HL-60 (cell line): ENCODE measurements around the gene C6orf52.

Source experiments
- GABPA ChIP-seq: IDR thresholded peaks from 2 replicates; pipeline ENCODE4 v1.6.1; 2012; ENCODE audit warnings: low read depth
- POLR2AphosphoS5 ChIP-seq: IDR thresholded peaks from 2 replicates; pipeline ENCODE4 v1.6.1; 2012; ENCODE audit warnings: low read depth
- SPI1 ChIP-seq: IDR thresholded peaks from 2 replicates; pipeline ENCODE4 v1.6.1; 2012; ENCODE audit warnings: low read depth, mild to moderate bottlenecking, borderline replicate concordance
- TF ChIP-seq, protein P1 (sequence below): IDR thresholded peaks from one replicate; pipeline ENCODE4 v1.5.1; 2011; ENCODE audit warnings: low read length, control low read depth, inconsistent platforms; ENCODE audit not compliant: insufficient read depth
- TF ChIP-seq, protein P2 (sequence below): IDR thresholded peaks from 2 replicates; pipeline ENCODE4 v1.6.1; 2012; ENCODE audit warnings: low read depth; ENCODE audit not compliant: insufficient replicate concordance

DNA sequence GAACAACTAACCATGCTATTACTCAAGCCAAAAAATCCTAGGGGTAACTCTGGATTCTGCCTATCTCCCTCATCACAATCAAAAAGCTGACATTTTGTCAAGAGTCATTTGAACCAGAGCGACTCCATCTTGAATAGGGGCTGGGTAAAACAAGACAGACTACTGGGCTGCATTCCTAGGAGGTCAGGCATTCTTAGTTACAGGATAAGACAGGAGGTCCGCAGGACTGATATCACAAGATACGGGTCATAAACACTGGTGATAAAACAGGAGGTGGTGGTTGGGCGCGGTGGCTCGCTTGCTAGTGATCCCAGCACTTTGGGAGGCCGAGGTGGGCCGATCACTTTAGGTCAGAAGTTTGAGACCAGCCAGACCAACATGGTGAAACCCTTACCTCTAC lies 32.2 kb downstream of the C6orf52 start:
- TF ChIP-seq, protein P1, sequence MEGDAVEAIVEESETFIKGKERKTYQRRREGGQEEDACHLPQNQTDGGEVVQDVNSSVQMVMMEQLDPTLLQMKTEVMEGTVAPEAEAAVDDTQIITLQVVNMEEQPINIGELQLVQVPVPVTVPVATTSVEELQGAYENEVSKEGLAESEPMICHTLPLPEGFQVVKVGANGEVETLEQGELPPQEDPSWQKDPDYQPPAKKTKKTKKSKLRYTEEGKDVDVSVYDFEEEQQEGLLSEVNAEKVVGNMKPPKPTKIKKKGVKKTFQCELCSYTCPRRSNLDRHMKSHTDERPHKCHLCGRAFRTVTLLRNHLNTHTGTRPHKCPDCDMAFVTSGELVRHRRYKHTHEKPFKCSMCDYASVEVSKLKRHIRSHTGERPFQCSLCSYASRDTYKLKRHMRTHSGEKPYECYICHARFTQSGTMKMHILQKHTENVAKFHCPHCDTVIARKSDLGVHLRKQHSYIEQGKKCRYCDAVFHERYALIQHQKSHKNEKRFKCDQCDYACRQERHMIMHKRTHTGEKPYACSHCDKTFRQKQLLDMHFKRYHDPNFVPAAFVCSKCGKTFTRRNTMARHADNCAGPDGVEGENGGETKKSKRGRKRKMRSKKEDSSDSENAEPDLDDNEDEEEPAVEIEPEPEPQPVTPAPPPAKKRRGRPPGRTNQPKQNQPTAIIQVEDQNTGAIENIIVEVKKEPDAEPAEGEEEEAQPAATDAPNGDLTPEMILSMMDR: no peak
- TF ChIP-seq POLR2AphosphoS5 (no peak), GABPA (no peak), SPI1 (no peak)
- TF ChIP-seq, protein P2, sequence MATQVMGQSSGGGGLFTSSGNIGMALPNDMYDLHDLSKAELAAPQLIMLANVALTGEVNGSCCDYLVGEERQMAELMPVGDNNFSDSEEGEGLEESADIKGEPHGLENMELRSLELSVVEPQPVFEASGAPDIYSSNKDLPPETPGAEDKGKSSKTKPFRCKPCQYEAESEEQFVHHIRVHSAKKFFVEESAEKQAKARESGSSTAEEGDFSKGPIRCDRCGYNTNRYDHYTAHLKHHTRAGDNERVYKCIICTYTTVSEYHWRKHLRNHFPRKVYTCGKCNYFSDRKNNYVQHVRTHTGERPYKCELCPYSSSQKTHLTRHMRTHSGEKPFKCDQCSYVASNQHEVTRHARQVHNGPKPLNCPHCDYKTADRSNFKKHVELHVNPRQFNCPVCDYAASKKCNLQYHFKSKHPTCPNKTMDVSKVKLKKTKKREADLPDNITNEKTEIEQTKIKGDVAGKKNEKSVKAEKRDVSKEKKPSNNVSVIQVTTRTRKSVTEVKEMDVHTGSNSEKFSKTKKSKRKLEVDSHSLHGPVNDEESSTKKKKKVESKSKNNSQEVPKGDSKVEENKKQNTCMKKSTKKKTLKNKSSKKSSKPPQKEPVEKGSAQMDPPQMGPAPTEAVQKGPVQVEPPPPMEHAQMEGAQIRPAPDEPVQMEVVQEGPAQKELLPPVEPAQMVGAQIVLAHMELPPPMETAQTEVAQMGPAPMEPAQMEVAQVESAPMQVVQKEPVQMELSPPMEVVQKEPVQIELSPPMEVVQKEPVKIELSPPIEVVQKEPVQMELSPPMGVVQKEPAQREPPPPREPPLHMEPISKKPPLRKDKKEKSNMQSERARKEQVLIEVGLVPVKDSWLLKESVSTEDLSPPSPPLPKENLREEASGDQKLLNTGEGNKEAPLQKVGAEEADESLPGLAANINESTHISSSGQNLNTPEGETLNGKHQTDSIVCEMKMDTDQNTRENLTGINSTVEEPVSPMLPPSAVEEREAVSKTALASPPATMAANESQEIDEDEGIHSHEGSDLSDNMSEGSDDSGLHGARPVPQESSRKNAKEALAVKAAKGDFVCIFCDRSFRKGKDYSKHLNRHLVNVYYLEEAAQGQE: no peak
